ENCODE results near the gene DDT.
"Not testable (repeated sequence)": the region's sequence is repeated elsewhere in the genome, so short reads cannot be mapped to it uniquely, and the experiment has no call there.

Gene DDT

DNA sequence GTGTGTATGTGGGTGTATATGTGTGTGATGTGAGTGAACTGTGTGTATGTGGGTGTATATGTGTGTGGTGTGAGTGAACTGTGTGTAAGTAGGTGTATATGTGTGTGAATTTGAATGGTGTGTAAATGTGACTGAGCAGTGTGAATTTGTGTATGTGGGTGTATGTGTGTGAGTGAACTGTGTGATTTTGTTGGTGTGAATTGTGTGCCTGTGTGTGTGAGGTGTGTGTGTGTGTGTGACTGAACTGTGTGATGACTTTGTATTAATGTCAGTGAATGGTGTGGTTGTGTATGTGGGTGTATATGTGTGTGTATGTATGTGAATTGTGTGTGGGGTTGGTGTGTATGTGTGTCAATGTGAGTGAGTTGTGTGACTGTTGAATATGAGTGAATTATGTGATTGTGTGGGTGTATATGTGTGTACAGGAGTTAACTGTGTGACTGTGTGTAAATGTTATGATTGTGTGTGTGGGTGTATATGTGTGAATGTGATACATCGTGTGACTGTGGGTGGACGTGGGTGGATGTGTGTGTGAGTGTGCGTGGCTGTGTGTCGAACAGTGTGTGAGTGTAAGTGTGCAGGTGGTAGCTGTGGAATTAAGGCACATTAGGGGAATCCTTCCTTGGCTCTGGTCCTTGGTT is 12.4 kb upstream of the DDT start:
- not testable (repeated sequence) for DNase-seq

GRCh38 chr22:23986089-23986488 is 11.8 kb upstream of the DDT start:
- DNase-seq = not testable (repeated sequence)

DNA sequence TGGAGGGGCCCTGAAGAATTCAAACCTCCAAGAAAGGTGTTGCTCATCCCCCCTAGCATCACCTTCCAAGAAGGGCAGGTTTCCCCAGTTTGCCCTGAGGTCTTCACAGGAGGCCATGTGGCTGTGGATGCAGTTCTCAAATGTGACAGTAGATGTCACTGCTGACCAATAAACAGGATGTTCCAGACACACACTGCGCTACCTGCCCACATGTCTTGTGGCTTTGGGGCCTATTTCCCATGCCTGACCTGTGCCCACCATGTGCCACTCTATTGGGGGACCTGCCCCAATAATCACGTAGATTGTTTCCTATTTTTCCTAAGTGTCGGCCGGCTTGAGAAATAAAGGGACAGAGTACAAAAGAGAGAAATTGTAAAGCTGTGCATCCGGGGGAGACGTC is 10.2 kb upstream of the DDT start:
- no peak for DNase-seq

DNA sequence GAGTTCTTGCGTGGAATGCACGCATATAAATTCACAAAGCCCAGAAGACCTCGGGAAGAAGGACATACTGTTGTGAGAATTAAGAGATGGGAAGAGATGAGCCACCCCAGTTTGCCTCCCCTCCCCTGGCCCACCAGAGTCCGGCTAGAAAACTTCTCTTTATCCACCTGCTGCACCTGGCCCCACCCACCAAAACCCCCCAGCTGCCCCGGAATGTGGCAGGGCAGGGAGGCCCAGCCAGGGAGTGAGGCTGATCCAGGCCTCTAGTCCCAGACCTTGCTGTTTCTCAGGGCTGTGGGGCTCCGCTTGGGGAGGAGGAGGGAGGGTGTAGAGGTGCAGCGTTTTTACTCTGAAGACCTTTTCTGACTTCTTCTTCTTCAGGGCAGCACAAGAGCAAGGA is 6.3 kb upstream of the DDT start:
- DNase-seq = not testable (repeated sequence)

- not testable (repeated sequence) for DNase-seq
Observed at GRCh38 chr22:23979557-23980240, 5.5 kb upstream of the DDT start, which contains the start of gene GSTT2. Gene GSTT2 (plus strand): TSS chr22:23980134.

DNA sequence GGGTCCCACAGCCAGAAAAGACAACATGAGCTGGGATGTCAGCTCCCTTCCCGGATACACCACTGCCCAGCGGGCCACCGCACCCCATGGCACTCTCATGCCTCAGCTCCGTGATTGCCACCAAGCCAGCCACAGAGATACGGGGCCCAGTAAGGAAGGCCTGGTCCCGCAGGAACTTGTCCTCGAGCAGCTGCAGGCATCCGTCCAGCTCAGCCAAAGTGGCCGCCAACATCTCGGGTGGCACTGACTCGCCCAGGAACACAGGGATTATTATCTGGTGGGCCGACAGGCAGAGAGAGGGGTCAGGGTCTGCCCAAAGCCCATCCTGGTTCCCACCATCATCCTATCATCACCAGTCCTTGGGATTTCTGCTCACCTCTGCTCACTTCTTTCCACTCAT is 3.1 kb upstream of the DDT start:
- DNase-seq = not testable (repeated sequence)

GRCh38 chr22:23974836-23975352 is 653 bp upstream of the DDT start:
- DNase-seq = not testable (repeated sequence)

GRCh38 chr22:23971927-23972326 is 2.3 kb downstream of the DDT start:
- DNase-seq = not testable (repeated sequence)

GRCh38 chr22:23970816-23971486 is 3.3 kb downstream of the DDT start:
- DNase-seq = no peak

GRCh38 chr22:23970201-23970641 is 4.0 kb downstream of the DDT start:
- no peak for DNase-seq

DNA sequence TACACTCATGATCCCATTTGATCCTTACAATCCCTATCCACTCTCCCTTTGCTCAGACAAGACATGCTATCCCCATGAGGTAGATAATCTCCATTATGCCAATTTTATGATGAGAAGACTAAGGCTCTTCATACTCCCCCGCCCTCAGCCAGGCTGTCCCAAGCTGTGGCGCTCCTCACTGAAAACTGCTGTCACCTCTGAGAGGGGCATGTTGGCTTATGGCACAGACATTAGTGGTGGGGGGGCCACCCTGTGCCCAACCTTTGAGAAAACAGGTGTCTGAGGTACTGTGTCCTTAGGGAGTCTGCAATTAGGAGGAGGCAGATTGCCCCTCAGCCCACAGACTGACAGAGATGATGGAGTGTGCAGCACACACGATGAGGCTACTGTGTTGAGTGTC is 5.2 kb downstream of the DDT start:
- no peak for DNase-seq

GRCh38 chr22:23966568-23966967 is 7.7 kb downstream of the DDT start, which contains the start of gene DDTL:
Gene DDTL (plus strand): TSS chr22:23966888. CDS start chr22:23966915, 27 bp downstream.
- DNase-seq = not testable (repeated sequence)

GRCh38 chr22:23966094-23966493 is 8.1 kb downstream of the DDT start:
- not testable (repeated sequence) for DNase-seq

DNA sequence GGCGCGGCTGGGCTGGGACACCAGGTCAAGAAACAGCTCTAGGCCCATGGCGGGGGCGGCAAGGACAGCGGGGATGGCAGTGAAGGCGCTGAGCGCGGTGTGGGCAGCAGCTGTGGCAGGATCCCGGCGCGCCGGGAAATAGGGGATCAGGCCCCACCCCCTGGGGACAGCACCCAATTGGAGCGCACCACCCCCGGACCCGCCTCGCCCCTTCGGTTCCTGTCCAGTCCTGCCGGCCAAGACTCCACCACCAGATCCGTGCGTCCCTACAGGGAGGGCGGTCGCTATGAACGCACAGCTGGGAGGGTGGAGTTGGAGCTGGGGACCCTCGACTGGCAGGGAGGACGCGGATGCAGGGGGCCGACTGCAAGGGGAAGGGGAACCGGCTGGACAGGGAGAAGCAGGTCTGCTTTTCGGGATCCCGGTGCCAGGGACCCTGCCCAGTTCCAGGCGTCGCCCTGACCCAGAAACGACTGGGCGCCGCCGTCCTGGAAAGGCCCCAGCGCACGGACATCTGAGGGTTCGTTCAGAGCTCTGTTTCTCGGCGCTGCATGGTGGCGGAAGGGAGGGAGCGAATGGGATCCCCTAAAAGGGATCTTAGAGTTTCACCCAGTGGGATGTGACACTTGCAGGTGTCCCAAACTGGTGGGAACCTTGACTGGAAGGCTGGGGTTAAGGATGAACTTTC is 13.0 kb downstream of the DDT start, which contains the start of gene GSTT2B:
Gene GSTT2B, minus strand, starts transcription at position 112 of the 688 bp plus-strand sequence. Its CDS starts 64 bp downstream, at position 48.
- not testable (repeated sequence) for DNase-seq

GRCh38 chr22:23956301-23956900 is 17.8 kb downstream of the DDT start:
- peak; percentile 78 for DNase-seq

GRCh38 chr22:23955886-23956285 is 18.4 kb downstream of the DDT start:
- not testable (repeated sequence) for DNase-seq

- DNase-seq = not testable (repeated sequence)
Observed at GRCh38 chr22:23954991-23955305, 19.3 kb downstream of the DDT start.

DNA sequence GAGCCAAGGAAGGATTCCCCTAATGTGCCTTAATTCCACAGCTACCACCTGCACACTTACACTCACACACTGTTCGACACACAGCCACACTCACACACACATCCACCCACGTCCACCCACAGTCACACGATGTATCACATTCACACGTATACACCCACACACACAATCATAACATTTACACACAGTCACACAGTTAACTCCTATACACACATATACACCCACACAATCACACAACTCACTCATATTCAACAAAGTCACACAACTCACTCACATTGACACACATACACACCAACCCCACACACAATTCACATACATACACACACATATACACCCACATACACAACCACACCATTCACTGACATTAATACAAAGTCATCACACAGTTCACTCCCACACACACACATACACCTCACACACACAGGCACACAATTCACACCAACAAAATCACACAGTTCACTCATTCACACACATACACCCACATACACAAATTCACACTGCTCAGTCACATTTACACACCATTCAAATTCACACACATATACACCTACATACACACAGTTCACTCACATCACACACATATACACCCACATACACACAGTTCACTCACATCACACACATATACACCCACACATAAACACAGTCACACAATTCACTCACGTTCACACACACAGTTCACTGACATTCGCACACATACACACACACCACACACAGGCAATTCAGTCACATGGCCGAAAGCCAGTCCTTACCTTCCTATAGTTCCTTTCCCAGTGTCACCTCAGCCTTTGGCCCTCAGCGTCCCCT is 19.8 kb downstream of the DDT start:
- DNase-seq = not testable (repeated sequence)

GRCh38 chr22:23953485-23953884 is 20.8 kb downstream of the DDT start:
- DNase-seq = not testable (repeated sequence)

- not testable (repeated sequence) for DNase-seq
Observed at GRCh38 chr22:23952794-23953405, 21.3 kb downstream of the DDT start.

DNA sequence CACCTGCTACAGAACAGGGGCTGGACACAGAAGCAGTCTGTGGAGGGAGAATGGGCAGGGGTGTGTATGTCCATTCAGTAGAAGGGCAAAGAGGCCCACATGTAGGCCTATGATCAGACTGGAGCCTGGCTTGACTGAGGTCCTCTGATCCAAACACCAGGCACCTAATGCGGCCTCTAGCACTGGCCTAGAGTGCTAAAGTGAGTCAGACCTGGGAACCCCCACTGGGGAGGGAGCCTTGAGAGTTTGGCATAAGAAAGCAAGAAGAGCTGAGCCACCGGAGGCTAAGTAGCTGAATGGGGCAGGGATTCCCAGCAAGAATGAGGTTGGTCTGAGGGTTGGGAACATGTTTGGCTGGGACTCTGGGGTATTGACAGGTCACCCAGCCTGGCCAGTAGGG is 22.9 kb downstream of the DDT start:
- DNase-seq = not testable (repeated sequence)
